Fibroblast of lung (primary cell): Measurements from ENCODE around the gene KRT40. TPM values are rescaled to one million over a fixed set of nuclear protein-coding genes. Genes with fewer than 3 reads are reported as not detected.

Source experiments
- DNase-seq, 2 donors: peaks; one replicate each; pipeline versions ENCODE4 v3.0.0 to v3.0.0-alpha.2; 2010; ENCODE audit warnings: low read depth in 2 of 2
- H2AFZ ChIP-seq: 2 replicates; pipeline ENCODE4 v1.5.1; 2012; ENCODE audit warnings: low read length, control low read depth, inconsistent platforms
- H3K27ac ChIP-seq: 2 replicates; pipeline ENCODE4 v1.5.1; 2011; ENCODE audit warnings: low read length, control low read depth; ENCODE audit not compliant: insufficient read depth
- H3K27me3 ChIP-seq: 2 replicates; pipeline ENCODE4 v1.5.1; 2011; ENCODE audit warnings: mild to moderate bottlenecking, low read length; ENCODE audit not compliant: control insufficient read depth, insufficient read depth
- H3K36me3 ChIP-seq: 2 replicates; pipeline ENCODE4 v1.5.1; 2011; ENCODE audit warnings: low read length; ENCODE audit not compliant: control insufficient read depth, insufficient read depth
- H3K4me1 ChIP-seq: 2 replicates; pipeline ENCODE4 v1.5.1; 2011; ENCODE audit warnings: low read length; ENCODE audit not compliant: control insufficient read depth, insufficient read depth; ENCODE audit errors: extremely low read depth
- H3K4me2 ChIP-seq: 2 replicates; pipeline ENCODE4 v1.5.1; 2011; ENCODE audit warnings: low read length, control low read depth; ENCODE audit not compliant: insufficient read depth; ENCODE audit errors: extremely low read depth
- H3K4me3 ChIP-seq, 4 experiments: fragments of 200-600 bp in 1 of 4; sonication (generic) in 1 of 4; replicated peaks in 1 of 4; 2 replicates each; pipeline ENCODE4 v1.5.1; 2011 to 2016; ENCODE audit warnings: low read length in 4 of 4, low read depth in 3 of 4, mild to moderate bottlenecking in 3 of 4, control low read depth in 2 of 4, inconsistent platforms in 1 of 4, mixed read lengths in 1 of 4; ENCODE audit not compliant: insufficient read depth in 1 of 4; ENCODE audit errors: control extremely low read depth in 1 of 4
- H3K79me2 ChIP-seq: 2 replicates; pipeline ENCODE4 v1.5.1; 2012; ENCODE audit warnings: mild to moderate bottlenecking, low read length, inconsistent platforms; ENCODE audit not compliant: control insufficient read depth, insufficient read depth
- H3K9ac ChIP-seq: 2 replicates; pipeline ENCODE4 v1.5.1; 2011; ENCODE audit warnings: mild to moderate bottlenecking, low read length, control low read depth; ENCODE audit not compliant: insufficient read depth
- H3K9me3 ChIP-seq: 2 replicates; pipeline ENCODE4 v1.5.1; 2012; ENCODE audit warnings: low read depth, low read length; ENCODE audit not compliant: control insufficient read depth, insufficient read depth
- H4K20me1 ChIP-seq: 2 replicates; pipeline ENCODE4 v1.5.1; 2011; ENCODE audit warnings: low read length; ENCODE audit not compliant: control insufficient read depth, insufficient read depth; ENCODE audit errors: extremely low read depth
- EZH2 ChIP-seq: IDR thresholded peaks from 2 replicates; pipeline ENCODE4 v1.5.1; 2012; ENCODE audit warnings: low read length, control low read depth, mild to moderate bottlenecking; ENCODE audit errors: missing control alignments
- polyA plus RNA-seq, 2 donors: library from polyadenylated mRNA; depleted of rRNA in 1 of 2; stranded (reverse) in 1 of 2; unstranded in 1 of 2; fragments of >200 nt; gene quantifications; 2 replicates each; pipeline ENCODE4 v1.2.1, GENCODE V29; 2011 to 2012; ENCODE audit warnings: missing spikeins in 1 of 2
- total RNA-seq: library from RNA; depleted of rRNA; stranded (reverse); fragments of >200 nt; gene quantifications from 2 replicates; pipeline ENCODE4 v1.2.1, GENCODE V29; 2014
- TF ChIP-seq, protein P1 (sequence below), 2 donors: IDR thresholded peaks in 1 of 2; conservative IDR thresholded peaks in 1 of 2; 1 replicate in 1 of 2; 2 replicates in 1 of 2; pipeline ENCODE4 v1.5.1; 2011 to 2012; ENCODE audit warnings: low read length in 2 of 2, control low read depth in 1 of 2, inconsistent platforms in 1 of 2, low read depth in 1 of 2, mild to moderate bottlenecking in 1 of 2

The KRT40 gene
- total and polyA plus RNA-seq, 2 donors (not counting 1 experiment from before 2014, with no cell fraction given), result 0.05 TPM; not detected in 1

DNA sequence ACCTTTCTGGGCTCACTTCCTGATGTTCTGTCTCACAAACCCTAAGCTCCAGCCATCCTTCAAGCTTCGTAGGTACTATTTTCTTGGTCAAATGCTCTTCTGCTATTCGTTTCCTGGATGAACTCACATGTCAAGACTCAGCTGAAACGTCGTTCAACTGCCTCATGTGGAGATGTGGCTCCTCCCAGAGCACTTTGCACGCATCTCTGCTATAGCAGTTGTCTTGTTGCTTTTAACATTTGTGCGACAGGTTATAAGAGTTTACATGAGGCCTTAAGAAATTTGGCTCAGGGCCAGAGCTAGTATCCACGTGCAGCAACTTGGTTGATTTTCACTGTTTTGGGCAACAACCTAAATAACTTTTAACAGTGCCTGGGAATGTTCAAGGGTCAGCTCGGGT is 2.8 kb upstream of the KRT40 start:
- no peak overlapping the region for H2AFZ ChIP-seq
- TF ChIP-seq, protein P1, sequence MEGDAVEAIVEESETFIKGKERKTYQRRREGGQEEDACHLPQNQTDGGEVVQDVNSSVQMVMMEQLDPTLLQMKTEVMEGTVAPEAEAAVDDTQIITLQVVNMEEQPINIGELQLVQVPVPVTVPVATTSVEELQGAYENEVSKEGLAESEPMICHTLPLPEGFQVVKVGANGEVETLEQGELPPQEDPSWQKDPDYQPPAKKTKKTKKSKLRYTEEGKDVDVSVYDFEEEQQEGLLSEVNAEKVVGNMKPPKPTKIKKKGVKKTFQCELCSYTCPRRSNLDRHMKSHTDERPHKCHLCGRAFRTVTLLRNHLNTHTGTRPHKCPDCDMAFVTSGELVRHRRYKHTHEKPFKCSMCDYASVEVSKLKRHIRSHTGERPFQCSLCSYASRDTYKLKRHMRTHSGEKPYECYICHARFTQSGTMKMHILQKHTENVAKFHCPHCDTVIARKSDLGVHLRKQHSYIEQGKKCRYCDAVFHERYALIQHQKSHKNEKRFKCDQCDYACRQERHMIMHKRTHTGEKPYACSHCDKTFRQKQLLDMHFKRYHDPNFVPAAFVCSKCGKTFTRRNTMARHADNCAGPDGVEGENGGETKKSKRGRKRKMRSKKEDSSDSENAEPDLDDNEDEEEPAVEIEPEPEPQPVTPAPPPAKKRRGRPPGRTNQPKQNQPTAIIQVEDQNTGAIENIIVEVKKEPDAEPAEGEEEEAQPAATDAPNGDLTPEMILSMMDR (conservative IDR thresholded peaks at IDR 0.05 in 1 of 2, IDR thresholded peaks at IDR 0.05 in 1 of 2; ENCODE audit: low read depth in 1 of 2, low read length in 2 of 2), result no peak
- TF ChIP-seq EZH2, result no peak
- H3K9ac ChIP-seq, result no peak overlapping the region
- H3K27me3 ChIP-seq, result no peaks in the 10 kb centered on the region
- no peaks in the 10 kb centered on the region for H3K4me1 ChIP-seq
- no peak overlapping the region for H3K4me3 ChIP-seq
- no peaks in the 10 kb centered on the region for H3K9me3 ChIP-seq
- no peaks in the 10 kb centered on the region for H3K79me2 ChIP-seq
- H3K36me3 ChIP-seq, result no peaks in the 10 kb centered on the region
- no peak for DNase-seq
- no peak overlapping the region for H3K4me2 ChIP-seq
- no peak overlapping the region for H3K27ac ChIP-seq
- H4K20me1 ChIP-seq, result no peaks in the 10 kb centered on the region

DNA sequence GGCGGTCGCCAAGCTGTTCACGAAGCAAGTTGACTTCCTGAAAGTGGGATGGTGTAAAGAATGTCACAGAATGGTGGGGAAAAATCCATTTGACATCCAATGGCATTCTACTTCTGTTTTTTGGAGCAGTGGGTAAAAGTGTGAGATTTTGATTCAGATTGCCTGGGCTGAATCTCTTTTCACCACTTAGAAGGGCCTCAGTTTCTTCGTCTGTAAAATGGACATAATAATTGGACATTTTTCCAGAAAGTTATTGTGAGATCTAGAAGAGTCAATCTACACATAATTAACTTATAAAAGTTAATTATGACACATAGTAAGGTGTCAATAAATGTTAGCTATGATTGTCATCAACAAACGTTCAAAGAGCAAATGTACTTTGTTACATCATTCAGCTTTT is 3.0 kb downstream of the KRT40 start:
- H3K27me3 ChIP-seq, result no peaks in the 10 kb centered on the region
- H3K27ac ChIP-seq, result no peak overlapping the region
- peaks cover 6% of the 10 kb centered on the region for H3K4me1 ChIP-seq
- H2AFZ ChIP-seq, result peak overlapping the region; percentile 77
- no peaks in the 10 kb centered on the region for H4K20me1 ChIP-seq
- H3K36me3 ChIP-seq, result no peaks in the 10 kb centered on the region
- TF ChIP-seq, protein P1 (conservative IDR thresholded peaks at IDR 0.05 in 1 of 2, IDR thresholded peaks at IDR 0.05 in 1 of 2; ENCODE audit: low read depth in 1 of 2, low read length in 2 of 2), result no peak
- TF ChIP-seq EZH2, result no peak
- no peak for DNase-seq
- peak overlapping the region; percentile 69 for H3K4me2 ChIP-seq
- H3K9me3 ChIP-seq, result no peaks in the 10 kb centered on the region
- H3K9ac ChIP-seq, result no peak overlapping the region
- H3K4me3 ChIP-seq, result peak overlapping the region in 1 of 4 experiments; percentile 15
- H3K79me2 ChIP-seq, result no peaks in the 10 kb centered on the region

DNA sequence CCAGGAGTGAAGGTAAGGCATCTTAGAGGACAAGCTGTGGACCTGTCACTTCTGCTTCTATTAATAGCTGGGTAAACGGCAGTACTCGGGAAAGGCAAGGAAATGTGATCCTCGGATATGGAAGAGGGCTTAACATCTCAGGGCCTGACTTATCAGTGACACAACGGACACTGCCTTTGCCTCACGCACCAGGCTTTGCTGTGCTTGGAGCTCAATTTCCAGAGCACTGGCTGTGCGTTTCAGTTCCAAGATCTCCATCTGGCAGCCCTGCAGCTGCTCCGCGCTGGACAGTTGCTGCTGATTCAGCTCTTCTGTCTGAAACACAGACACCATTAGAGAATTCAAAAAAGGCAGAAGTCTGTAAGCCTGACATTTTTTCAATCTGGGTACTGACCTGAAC is 3.5 kb downstream of the KRT40 start:
- no peaks in the 10 kb centered on the region for H3K27me3 ChIP-seq
- H3K4me1 ChIP-seq, result peaks cover 6% of the 10 kb centered on the region
- peak overlapping the region in 1 of 4 experiments; percentile 15 for H3K4me3 ChIP-seq
- peak in 1 of 2 donors; percentile 53 for DNase-seq
- H3K4me2 ChIP-seq, result peak overlapping the region; percentile 69
- H3K27ac ChIP-seq, result no peak overlapping the region
- H3K79me2 ChIP-seq, result no peaks in the 10 kb centered on the region
- no peaks in the 10 kb centered on the region for H3K36me3 ChIP-seq
- H2AFZ ChIP-seq, result peak overlapping the region; percentile 84
- no peaks in the 10 kb centered on the region for H3K9me3 ChIP-seq
- TF ChIP-seq, protein P1 (conservative IDR thresholded peaks at IDR 0.05 in 1 of 2, IDR thresholded peaks at IDR 0.05 in 1 of 2; ENCODE audit: low read depth in 1 of 2, low read length in 2 of 2), result no peak
- no peak for TF ChIP-seq EZH2
- H3K9ac ChIP-seq, result no peak overlapping the region
- H4K20me1 ChIP-seq, result no peaks in the 10 kb centered on the region
